HG02938 (cell line): ENCODE data around the gene CLCNKB.

Experiments
- ATAC-seq: cut with Tn5 transposase; IDR thresholded peaks from one replicate; pipeline ENCODE4 v1.9.1; 2021; ENCODE audit warnings: mild to moderate bottlenecking, moderate library complexity; ENCODE audit not compliant: unreplicated experiment

Gene CLCNKB

DNA sequence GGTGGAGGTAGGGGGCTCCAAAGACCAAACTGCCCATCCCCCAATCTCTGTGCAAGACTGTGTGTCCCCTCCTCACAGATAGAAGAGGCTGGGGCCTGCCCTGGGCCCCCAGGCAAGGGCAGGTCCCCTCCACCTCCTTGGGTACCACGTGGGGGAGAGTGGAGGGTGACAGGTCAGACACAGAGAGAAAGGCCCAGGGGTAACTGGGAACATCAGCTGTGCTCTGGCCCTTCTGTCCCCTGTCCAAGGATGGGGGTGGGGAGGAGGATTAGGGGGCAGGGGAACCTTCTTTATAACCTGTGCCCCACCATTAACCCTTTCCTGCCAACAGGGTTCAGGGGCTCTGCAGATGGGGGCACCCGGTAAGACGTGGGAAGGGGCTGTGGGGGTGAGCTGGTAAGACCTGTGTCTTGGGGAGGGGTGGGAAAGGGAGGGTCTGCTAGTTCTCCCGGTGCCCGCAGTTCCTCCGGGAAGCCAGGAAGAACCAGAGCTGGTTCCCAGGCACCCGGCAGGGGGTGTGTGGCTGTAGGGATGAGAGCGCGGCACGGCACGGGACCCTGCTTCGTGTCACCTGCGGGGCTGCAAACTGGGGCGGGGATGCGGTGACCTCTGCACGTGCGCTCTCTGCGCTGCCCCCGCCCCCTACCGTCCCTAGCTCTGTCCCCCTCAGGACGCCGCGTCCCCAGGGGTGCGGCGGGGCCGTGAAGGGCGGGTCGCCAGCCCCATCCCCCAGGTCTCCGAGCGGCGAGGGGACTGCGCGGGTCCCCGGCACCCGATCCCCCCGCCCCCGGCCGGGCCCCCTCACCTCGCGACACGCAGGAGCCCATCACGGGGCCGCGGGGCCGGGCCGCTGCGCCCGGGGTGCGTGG is 29.3 kb downstream of the CLCNKB start:
- ATAC-seq: no peak

DNA sequence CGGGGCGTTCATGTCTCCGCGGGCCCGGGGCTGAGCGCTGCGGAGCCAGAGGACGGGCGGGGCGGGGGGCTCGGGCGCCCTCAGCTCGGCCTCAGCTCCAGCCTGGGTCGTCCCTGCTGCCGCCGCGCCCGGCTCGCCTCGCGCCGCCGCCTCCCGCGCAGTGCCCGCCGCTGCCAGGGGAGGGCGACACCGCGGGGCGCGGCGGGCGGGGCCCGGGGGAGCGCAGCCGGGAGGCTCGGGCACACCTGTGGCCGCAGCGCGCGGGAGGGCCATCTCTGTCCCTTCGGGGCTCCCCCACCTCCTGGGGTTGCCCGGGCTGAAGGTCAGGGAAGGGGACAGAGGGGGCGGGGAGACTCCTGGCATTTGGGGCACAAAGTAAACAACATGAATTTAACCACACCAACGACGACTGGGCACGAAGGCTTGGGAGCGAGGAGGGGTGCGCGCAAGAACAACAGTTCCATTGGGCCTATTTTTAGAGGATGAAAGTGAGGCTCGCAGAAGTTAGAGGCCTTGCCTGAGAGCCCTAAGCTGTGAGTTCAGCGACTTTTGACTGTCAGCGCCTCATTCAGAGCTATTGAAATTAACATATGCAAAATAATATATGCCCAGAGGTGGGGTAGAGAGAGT is 30.0 kb downstream of the CLCNKB start, which contains the start of gene FAM131C:
FAM131C (minus strand) TSS at position 162 of the 630 bp plus-strand sequence. CDS start 209 bp downstream, outside the sequence.
- no peak for ATAC-seq

DNA sequence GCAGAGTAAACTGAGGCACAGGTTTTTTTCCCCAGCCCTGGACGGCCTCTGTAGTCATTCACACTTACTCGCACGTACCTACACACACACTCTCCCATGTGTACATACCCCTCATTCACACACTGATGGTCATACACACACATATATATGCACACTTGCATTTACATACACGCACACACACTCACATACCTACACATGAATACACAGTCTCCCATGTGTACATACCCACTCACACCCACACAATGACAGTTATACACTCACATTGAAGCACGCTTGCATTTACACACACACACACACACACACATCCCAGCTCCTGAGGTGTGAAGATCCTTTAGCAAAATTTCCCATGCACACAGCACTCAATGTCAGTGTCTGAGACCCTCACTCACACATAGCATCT is 30.6 kb downstream of the CLCNKB start:
- no peak for ATAC-seq

DNA sequence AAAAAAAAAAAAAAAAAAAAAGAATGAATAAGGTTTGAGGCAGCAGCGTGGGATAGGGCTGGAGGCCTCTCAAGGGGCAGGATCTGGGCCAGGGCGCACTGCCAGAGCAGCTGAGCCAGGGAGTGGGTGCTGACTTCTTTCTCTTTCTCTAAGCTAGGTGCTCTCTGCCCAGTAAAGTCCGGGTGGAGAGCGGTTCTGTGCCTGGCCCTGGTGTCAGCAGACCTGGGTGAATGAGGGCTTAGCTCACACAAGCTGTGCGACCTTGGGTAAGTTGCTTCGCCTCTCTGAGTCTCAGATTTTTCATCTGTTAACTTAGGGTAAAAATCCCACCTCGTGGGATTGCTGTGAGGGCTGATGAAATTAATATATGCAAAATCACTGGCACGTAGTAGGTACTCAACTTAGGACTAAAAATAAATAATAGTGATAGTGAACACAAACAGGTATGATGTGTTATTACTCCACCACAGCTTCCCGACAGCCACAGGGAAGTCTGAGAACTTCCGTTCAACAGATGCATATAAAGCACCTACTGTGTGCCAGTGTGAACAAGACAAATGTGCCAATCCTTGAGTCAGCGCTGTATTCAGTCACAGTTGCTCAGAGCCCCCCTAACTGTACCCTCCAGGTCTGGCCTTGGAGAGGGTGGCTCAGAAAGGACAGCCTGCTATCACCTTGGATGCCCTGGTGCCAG is 31.9 kb downstream of the CLCNKB start:
- no peak for ATAC-seq

DNA sequence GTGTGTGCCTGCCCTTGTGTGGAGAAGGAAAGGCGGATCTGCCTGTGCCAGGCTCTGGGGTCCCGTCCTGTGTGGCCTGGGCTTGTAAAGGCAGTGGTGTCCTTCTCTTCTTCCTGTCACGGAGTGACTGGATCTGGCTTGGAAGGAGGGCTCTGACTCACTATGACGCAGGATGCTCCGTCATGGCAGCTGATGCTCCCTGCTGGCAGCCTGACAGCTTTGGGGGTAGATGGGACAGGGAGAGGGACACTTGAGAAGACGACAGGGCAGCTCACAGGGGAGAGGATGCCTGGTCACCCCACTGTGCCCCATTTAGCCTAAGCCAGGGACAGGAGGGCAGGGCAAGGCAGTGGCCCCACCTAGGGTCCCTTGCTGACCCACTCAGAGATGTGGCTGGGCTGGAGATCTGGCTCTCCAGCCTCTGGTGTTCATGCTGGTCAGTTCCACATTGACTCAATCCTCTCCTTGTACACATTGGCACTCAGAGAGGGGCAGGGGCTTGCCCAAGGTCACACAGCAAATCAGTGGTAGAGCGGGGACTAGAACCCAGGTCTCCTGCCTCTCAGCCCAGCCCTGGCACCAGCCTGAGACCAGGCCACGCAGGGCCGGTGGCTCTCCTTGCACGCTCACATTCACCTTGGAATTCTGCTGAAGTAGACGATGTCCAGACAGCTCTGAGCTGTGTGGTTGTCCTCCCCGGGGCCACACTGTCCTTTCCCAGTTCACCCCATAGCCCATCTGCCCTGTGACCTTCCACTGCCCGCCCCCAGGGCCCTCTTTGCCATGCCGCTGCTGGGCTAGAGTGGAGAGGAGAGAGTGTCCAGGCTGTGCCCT is 32.7 kb downstream of the CLCNKB start:
- no peak for ATAC-seq

DNA sequence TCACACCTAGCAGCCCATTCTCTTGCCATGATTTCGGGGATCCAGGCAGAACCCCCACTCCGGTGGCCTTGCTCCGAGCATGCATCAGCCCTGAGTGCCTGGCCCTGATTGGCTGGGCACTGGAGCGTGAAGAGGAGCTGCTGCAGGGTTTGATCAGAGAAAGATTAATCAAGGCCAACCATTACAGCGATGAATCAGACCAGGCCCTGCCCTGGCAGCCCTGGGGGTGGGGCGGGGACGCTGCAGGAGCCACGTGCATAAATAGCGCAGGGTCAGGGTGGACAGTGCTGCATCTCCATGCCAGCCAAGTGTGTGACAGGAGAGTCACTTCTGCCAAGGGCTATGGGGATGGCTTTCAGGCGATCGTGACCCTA is 33.3 kb downstream of the CLCNKB start:
- no peak for ATAC-seq

DNA sequence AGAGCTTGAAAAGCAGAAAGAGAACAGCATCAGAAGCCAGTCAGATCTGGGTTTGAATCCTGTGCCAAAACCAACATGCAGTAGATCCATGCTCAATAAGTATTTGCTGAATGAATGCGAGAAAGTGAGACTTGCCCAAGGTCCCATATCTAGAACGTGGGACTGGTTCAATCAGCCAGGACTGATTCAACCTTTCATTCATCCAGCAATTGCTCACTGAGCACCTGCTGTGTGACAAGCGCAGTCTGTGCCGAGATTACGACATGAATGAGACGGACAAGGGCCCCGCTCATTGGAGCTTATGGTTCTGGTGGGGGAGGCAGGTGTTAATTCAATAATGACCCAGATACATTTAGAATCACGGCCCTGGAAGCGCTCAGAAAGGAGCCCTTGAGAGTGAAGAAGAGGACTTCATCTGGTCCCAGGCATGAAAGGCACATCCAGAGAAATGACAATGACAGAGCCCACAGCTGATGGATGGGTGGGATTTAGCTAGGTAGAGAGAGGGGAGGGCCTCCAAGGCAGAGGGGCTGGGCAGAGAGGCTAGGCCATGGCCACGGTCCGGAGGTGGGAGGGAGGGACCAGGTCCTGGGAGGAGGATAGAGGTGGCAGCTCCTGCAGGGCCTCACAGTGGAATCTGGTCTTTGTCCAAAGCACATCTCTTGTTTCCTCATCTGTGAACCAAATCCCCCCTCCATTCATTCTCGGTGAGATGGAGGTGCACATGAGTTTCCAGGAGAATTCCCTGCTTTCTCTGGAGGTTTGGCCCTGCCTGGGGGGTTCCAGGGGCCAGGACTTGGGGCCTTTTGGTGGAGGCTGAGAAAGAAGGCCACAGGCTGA is 34.0 kb downstream of the CLCNKB start:
- ATAC-seq: no peak

DNA sequence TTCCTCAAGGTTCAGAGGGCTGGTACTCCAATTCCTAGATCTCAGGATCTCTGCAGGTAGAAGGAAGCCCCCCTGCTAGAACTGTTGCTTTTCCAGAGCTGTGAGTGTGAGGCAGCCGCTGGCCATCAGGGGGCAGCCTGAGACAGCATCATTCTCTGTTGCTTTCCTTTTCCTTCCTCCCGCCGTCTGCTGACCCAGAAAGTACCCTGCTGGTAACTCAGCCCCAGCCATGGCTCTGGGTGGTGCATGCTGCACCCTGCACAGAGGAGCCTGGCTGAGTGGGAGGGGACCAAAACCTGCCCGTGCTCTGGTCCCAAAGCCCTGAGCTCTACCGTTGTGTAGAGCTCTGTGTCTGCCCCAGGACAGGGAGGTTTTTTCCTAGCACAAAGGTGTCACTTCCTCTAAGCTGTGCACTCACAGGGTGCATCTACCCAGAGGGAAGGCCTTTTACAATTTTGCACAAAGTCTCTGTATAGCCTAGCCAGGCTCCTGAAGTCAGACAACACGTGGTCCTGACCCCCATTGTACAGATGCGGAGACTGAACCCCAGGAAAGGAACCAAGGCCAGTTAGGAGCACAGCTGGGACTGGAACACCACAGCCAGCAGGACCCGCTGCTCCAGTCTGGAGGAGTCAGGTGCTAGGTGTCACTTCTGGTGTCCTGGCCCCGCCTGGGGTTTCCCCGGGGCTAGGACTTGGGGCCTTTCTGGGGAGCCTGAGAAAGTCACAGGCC is 35.5 kb downstream of the CLCNKB start:
- peak; percentile 49 for ATAC-seq

DNA sequence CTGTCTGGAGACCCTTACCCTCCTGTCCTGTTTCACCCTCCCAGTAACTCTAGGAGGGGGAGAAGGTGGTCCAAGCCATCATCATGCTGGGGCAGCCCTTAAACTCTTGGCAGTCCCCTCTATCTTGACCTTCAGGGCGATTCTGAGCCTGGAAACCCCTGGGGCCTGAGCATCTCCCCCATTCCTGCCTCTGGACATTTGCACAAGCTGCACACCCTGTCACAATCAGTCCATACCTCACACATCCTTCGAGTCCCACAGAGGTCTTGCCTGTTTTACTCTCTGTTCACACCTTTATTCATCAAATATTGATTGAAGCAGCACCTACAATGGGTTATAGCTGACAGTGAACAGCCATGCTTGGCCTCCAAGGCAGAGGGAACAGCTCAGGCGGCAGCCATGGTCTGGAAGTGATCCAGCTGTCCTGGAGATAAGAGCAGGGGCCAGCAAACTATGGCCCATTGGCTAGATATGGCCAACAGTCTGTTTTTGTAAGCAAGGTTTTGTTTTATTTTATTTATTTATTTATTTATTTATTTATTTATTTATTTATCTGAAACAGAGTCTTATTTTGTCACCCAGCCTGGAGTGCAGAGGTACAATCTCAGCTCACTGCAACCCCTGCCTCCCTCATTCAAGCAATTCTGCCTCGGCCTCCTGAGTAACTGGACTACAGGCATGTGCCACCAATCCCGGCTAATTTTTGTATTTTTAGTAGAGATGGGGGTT is 37.0 kb downstream of the CLCNKB start:
- no peak for ATAC-seq

DNA sequence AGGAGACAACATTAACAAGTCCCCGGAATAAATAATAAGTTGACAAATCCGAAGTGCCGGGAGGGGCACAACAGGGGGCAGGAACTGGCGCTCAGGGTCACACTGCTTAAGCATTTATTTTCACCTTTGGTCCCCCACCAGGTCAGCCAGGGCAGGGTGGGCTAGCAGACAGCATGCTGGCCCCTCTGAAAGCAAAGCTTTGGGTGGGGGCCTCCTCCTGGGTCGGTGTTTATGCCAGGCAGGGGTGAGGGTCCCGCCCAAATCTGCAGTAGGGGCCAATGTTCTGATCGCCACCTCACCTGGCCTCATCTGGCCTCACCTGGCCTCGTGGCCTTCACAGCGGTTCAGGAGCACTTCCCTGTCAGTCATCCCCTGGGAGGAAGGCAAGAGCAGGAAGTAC is 38.1 kb downstream of the CLCNKB start:
- ATAC-seq: no peak

DNA sequence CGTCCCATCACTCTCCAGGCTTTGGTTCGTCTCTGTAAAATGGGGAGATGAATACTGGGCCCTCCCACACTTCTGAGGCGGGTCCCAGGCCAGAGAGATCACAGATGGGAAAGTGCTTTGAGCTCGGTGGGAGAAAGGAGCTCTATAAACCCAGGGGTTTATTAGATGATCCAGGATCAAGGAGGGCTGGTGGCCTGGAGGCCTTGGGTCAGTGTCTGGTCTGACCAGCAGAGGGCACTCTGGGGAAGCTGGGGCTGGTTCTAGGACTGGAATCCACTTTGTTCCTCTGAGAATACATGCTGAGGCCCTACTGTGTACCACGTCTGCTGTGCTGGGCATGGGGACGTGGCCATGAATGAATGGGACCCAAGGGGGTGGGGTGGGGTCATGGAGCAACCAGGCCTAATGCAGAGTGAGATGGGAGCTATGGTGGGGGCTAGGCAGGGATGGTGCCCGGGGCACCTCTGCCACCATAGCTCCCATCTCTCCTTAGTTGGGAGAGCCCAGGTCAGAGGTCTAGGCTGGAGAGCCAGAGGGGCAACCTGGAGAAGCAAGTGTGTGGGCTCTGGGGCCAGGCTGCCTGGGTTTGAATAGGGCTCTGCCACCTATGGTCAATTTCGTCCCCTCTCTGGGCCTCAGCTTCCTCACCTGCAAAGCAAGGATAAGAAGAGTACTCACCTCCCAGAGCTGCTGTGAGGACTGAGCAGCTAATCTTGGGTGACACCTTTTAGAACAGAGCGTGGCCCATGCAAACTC is 38.9 kb downstream of the CLCNKB start:
- no peak for ATAC-seq

DNA sequence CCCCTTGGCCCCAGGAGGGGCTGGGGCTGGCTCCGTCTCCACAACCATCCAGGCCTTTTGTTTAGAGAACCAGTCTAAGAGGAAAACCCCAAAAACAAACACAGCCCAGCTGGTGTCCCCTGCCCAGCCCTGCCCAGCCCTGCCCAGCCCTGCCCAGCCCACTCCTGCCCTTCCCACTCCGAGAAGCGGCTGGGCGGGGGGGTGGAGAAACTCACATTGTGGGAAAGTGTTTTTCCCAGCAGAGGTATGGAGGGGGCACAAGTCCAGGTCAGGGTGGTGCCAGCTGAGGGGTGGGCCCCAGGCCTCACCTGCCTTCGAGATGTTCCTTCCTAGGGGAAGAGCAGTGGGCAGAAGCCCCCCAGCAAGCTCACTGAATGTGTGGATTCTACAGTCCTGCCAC is 39.9 kb downstream of the CLCNKB start:
- ATAC-seq: no peak

DNA sequence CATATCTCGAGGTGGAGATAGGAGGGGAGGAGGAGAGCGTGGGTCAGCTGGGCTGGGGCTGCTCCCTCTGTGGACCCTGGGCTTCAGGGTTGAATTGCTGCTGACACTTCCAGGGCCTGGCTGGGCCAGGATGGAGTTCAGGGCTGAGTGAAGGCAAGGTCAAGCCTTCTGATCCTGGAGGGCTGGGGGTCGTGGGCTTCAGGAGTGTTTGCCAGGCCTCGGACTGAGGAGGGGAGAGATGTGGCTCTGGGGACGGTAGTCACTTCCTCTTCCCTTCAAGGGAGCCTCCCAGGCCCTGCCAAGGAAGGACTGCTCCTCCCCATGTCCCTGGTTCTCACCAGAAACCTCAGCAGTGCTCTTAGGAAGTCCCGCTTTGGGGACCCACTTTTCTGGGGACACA is 41.9 kb downstream of the CLCNKB start:
- ATAC-seq: no peak

DNA sequence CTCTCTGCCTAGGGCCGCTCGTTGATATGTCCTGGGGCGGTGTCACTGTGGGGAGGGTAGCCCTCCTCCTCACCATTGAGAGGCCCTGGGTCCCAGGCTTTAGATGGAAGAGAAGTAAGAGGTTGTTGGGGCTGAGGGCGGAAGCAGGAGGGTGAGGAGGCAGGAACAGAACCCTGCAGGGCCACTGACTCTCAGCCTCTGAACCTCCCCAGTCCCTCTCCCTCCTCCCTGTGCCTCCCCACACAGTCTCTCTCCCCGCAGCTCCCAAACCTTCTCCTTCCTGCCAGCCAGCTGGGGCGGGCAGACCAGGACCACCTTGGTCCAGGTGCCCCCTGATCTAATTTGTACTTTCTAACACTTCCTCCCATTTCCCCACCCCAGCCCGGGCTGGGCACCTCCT is 44.2 kb downstream of the CLCNKB start:
- no peak for ATAC-seq

DNA sequence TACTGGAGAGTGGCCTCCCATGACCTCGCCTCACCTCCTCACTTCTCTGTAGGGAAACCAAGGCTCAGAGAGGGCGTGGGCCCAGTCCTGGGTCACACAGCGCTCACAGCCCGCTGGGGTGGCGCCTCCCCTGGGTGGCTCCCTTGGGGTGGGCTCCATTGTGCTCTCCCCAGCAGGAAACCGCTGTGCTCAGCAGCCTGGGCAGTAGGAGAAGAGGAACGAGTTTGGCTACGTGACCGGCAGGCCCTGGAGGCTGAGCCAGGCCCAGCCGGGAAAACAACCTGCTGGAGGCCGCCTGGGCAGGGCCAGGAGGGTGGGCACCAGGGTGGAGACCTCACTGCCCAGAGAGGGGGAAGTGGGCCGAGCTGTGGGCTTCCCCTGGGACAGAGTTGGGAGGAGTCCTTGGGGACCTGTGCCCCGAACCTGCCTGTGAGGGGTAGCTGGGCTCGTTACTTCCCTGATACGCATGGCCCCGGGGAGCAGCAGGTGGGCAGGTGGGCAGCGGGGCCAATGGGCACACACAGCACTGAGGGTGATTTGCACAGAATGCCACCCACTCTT is 44.8 kb downstream of the CLCNKB start:
- no peak for ATAC-seq

DNA sequence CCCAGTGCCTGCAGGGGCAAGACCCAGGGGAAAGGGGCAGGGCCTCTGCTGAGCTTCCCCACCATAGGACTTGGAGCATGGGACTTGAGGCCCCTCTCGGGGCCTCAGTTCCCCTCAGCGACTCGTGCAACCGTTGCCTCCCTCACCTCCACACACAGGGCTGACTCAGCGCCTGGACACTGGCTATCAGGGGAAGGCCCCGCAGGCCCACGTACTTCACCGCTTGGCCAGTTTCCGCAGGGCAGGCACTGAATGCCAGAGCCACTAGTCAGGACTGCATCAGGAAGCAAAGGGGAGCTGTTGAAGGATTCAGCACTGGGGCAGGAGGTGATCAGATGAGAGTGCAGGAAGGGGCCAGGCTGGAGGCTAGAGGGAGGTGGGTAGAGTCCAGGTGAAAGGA is 45.4 kb downstream of the CLCNKB start:
- no peak for ATAC-seq

DNA sequence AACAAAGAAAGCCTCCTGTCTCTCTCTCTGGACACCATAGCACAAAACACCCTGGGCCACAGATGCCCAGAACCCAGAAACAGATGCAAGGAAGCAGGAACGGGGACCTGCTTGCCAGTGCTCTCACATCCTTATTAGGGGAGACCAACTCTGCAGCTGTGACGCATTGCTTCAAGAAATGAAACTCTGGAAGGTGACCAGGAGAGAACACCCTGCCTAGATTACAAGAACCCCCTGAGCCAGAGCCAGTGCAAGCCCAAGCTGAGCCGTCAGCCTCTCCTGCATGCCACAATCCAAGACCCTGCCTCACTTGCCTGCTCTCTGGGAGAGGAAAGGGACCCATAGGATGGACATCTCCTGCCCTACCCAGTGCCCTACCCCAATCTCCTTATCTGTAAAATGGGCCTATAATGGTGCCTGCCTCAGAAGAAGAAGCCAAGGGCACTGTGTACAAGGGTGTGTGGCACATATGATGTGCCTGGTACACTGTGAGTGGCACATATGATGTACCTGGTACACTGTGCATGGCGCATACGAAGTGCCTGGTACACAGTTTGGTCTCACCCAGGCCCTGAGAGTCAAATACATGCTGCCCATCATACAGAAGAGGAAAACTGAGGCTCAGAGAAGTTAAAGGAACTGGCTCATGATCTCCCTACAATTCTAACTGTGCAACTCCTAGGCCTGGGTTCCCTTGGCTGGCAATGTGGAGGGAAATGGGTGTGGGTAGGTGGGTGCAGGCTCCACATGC is 46.7 kb downstream of the CLCNKB start:
- ATAC-seq: no peak
